ENCODE measurements around the gene ATOSB. TPM values are rescaled to one million over a fixed set of nuclear protein-coding genes. Genes with fewer than 3 reads are reported as not detected.

Gene ATOSB
- total and polyA plus RNA-seq, 8 donors: 8.6 to 63.0 (median 14.0) TPM

DNA sequence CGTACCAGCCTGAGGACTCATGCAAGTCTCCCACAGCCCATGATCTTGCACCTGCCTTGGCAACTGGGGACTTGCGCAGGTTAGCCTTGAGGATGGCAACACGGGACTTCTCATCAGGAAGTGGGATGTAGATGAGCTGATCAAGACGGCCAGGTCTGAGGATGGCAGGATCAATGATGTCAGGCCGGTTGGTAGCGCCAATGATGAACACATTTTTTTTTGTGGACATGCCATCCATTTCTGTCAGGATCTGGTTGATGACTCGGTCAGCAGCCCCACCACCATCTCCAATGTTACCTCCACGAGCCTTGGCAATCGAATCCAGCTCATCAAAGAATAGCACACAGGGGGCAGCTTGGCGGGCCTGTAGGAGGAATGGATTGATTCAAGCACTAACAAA is 56.2 kb downstream of the ATOSB start:
- Histone ChIP-seq H3K27me3 (no peaks in the 10 kb centered on the region), H3K4me1 (no peaks in the 10 kb centered on the region), H3K36me3 (peaks cover 93 to 100% (median 100%) of the 10 kb centered on the region in 4 donors), H3K4me3 (no peak overlapping the region), H3K27ac (no peak overlapping the region), H3K9me3 (no peaks in the 10 kb centered on the region)
- TF ChIP-seq POLR2AphosphoS5 (IDR thresholded peaks at IDR 0.05) (no peak), EP300 (IDR thresholded peaks at IDR 0.05) (no peak), POLR2A (IDR thresholded peaks at IDR 0.05) (no peak)
- TF ChIP-seq, protein P1, sequence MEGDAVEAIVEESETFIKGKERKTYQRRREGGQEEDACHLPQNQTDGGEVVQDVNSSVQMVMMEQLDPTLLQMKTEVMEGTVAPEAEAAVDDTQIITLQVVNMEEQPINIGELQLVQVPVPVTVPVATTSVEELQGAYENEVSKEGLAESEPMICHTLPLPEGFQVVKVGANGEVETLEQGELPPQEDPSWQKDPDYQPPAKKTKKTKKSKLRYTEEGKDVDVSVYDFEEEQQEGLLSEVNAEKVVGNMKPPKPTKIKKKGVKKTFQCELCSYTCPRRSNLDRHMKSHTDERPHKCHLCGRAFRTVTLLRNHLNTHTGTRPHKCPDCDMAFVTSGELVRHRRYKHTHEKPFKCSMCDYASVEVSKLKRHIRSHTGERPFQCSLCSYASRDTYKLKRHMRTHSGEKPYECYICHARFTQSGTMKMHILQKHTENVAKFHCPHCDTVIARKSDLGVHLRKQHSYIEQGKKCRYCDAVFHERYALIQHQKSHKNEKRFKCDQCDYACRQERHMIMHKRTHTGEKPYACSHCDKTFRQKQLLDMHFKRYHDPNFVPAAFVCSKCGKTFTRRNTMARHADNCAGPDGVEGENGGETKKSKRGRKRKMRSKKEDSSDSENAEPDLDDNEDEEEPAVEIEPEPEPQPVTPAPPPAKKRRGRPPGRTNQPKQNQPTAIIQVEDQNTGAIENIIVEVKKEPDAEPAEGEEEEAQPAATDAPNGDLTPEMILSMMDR (IDR thresholded peaks at IDR 0.05): no peak
- intact Hi-C loops (cut with DNase I; ENCODE audit: low total_unique reads): no loop called here
- WGBS, 5 donors: 92 to 97% (median 92%) methylated on average over 7 to 10 of the region's 10 CpGs
- DNase-seq: no peak

DNA sequence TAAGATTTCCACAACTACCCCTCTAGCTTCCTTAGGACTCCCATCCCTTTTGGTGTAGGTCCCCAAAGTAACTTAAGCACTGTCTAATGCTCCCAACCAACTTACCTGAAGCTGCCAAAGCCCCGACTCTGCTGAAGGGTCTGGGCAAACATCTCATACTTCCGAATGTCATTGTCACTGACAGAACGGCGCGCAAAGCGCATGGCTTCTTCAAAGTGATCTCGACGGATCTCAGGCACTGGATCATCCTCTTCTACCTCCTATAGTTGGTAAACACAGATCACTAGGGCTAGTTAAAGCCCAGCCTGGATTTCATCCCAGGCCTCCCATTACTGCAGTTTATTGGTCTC is 58.4 kb downstream of the ATOSB start:
- H3K27me3 ChIP-seq: no peaks in the 10 kb centered on the region

DNA sequence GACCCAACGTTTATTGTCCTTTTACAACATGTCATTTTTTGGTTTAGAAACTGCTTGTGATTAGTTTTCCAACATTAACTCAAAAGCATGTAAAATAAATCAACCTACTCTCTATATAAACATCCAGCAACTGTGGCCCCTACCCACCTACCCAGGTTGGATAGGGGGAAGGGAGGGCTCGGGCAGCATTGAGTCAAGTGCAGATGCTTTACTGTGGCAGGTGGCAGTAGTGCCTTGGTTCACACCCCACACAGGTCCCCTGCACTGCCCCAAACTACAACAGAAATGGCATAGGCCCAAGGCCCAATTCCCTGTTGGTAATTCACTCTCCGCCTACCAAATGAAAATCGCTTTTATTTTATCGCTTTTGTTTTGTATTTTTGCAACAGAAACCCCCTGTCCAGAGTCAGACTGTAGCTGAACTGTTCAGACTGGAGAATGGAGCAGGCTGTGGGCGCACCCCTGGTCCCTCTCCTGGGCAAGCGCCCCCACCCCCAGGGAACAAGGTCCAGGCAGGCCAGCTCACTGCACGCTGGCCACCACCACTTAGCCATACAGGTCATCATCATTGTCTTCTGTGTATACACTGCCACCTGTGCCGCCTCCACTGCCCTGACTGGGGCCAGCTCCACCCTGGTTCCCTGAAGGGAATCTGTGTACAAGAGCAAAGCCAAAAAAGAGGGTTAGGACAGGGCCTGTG is 58.9 kb downstream of the ATOSB start:
- peaks cover 75 to 100% (median 99%) of the 10 kb centered on the region in 4 donors for H3K36me3 ChIP-seq
- intact Hi-C loops (cut with DNase I; ENCODE audit: low total_unique reads): no loop called here
- no peaks in the 10 kb centered on the region for H3K27me3 ChIP-seq
- 91 to 96% (median 94%) methylated on average over 8 to 9 of the region's 9 CpGs for WGBS, 5 donors
- no peak for TF ChIP-seq EP300 (IDR thresholded peaks at IDR 0.05)
- TF ChIP-seq, protein P1 (IDR thresholded peaks at IDR 0.05): no peak
- no peak for TF ChIP-seq POLR2AphosphoS5 (IDR thresholded peaks at IDR 0.05)
- no peak for TF ChIP-seq POLR2A (IDR thresholded peaks at IDR 0.05)
- DNase-seq: no peak
- no peak overlapping the region for H3K4me3 ChIP-seq
- H3K9me3 ChIP-seq: no peaks in the 10 kb centered on the region
- no peaks in the 10 kb centered on the region for H3K4me1 ChIP-seq
- no peak overlapping the region for H3K27ac ChIP-seq

More for the DNA sequence above, 58.4 kb downstream of the ATOSB start:
- no peak for DNase-seq
- no peak overlapping the region for H3K4me3 ChIP-seq
- H3K36me3 ChIP-seq: peaks cover 77 to 100% (median 99%) of the 10 kb centered on the region in 4 donors
- no peak for TF ChIP-seq POLR2A (IDR thresholded peaks at IDR 0.05)
- TF ChIP-seq, protein P1 (IDR thresholded peaks at IDR 0.05): no peak
- TF ChIP-seq EP300 (IDR thresholded peaks at IDR 0.05): no peak
- TF ChIP-seq POLR2AphosphoS5 (IDR thresholded peaks at IDR 0.05): no peak
- no peaks in the 10 kb centered on the region for H3K9me3 ChIP-seq
- H3K27ac ChIP-seq: no peak overlapping the region
- no peaks in the 10 kb centered on the region for H3K4me1 ChIP-seq
- intact Hi-C loops (cut with DNase I; ENCODE audit: low total_unique reads): no loop called here
- WGBS, 5 donors: 97 to 98% (median 98%) methylated on average over 8 of the region's 8 CpGs

DNA sequence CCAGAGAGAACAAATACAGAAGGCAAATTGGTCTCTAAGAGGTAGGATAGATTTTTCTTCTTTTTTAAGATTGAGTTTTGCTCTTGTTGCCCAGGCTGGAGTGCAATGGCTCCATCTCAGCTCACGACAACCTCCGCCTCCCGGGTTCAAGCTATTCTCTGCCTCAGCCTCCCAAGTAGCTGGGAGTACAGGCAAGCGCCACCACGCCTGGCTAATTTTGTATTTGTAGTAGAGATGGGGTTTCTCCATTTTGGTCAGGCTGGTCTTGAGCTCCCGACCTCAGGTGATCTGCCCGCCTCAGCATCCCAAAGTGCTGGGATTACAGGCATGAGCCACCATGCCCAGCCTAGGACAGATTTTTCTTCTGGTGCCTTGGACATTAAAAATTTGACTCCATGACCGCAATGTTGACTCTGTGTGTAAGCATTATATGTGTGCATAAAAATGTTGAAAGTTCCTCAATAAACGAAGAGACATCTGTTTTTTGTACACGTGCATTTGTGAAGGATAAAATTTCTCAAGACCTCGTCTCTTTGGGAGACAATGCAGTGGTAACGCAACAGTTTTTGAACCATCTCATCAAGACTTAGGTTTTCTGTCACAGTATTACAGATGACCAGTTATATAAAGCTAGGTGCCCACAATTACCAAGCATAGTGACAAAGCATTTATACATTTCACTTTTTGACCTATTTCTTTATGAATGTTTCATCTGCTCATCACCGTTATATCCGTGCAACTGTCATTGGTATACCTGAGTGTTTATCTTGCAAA is 60.6 kb downstream of the ATOSB start:
- no peak for DNase-seq
- no peaks in the 10 kb centered on the region for H3K27me3 ChIP-seq
- no peak for TF ChIP-seq EP300 (IDR thresholded peaks at IDR 0.05)
- intact Hi-C loops (cut with DNase I; ENCODE audit: low total_unique reads): no loop called here
- no peak overlapping the region for H3K4me3 ChIP-seq
- 93 to 97% (median 96%) methylated on average over 14 of the region's 14 CpGs for WGBS, 5 donors
- H3K36me3 ChIP-seq: peaks cover 58 to 98% (median 94%) of the 10 kb centered on the region in 4 donors
- H3K4me1 ChIP-seq: no peaks in the 10 kb centered on the region
- H3K9me3 ChIP-seq: no peaks in the 10 kb centered on the region
- no peak overlapping the region for H3K27ac ChIP-seq

Data from stomach (tissue), 9 donors.